ENCODE data around the gene TMEM270. TPM values are rescaled to one million over a fixed set of nuclear protein-coding genes. Genes with fewer than 3 reads are reported as not detected.
"Not testable (repeated sequence)": the region's sequence is repeated elsewhere in the genome, so short reads cannot be mapped to it uniquely, and the experiment has no call there.

Gene TMEM270
- total RNA-seq, 2 experiments from 2014 or later = not detected

- ATAC-seq; DNase-seq; H3K27ac Mint-ChIP-seq; POLR2A ChIA-PET; H3K4me3 Mint-ChIP-seq; CTCF ChIA-PET; H3K36me3 Mint-ChIP-seq (ENCODE audit: low read depth); H3K9me3 Mint-ChIP-seq (ENCODE audit: insufficient read depth): not testable (repeated sequence)
- H3K27me3 Mint-ChIP-seq (ENCODE audit: low read depth) = peaks cover 11% of the 10 kb centered on the region
- peaks cover 19% of the 10 kb centered on the region for H3K4me1 Mint-ChIP-seq (ENCODE audit: low read depth)
These were observed 15.2 kb upstream of the TMEM270 start for GRCh38 chr7:73845701-73846195.

GRCh38 chr7:73847941-73848723 is 12.8 kb upstream of the TMEM270 start:
- Mint-ChIP-seq H3K4me1 (ENCODE audit: low read depth) (peaks cover 18% of the 10 kb centered on the region), H3K36me3 (ENCODE audit: low read depth) (no peaks in the 10 kb centered on the region), H3K9me3 (ENCODE audit: insufficient read depth) (no peaks in the 10 kb centered on the region), H3K27ac (no peak overlapping the region), H3K27me3 (ENCODE audit: low read depth) (peaks cover 14% of the 10 kb centered on the region), H3K4me3 (no peak overlapping the region)
- ChIA-PET POLR2A (no interaction called here), CTCF (no interaction called here)
- no peak for DNase-seq
- no peak for ATAC-seq

- H3K27me3 Mint-ChIP-seq (ENCODE audit: low read depth) = peaks cover 14% of the 10 kb centered on the region
- no peaks in the 10 kb centered on the region for H3K9me3 Mint-ChIP-seq (ENCODE audit: insufficient read depth)
- DNase-seq (no peak), ATAC-seq (no peak)
- peaks cover 21% of the 10 kb centered on the region for H3K4me1 Mint-ChIP-seq (ENCODE audit: low read depth)
- CTCF ChIA-PET = interaction anchor here (1.0 kb wide), 1 partner anchor 18 kb away, joined by 4 read pairs; no protein-coding TSS in a partner anchor
- H3K4me3 Mint-ChIP-seq = no peak overlapping the region
- no peaks in the 10 kb centered on the region for H3K36me3 Mint-ChIP-seq (ENCODE audit: low read depth)
- no peak overlapping the region for H3K27ac Mint-ChIP-seq
- POLR2A ChIA-PET = no interaction called here
These were observed 10.2 kb upstream of the TMEM270 start for GRCh38 chr7:73850781-73851207.

GRCh38 chr7:73851410-73852338 is 9.3 kb upstream of the TMEM270 start:
- ChIA-PET CTCF (interaction anchor here (1.0 kb wide), 1 partner anchor 25 kb away, joined by 3 read pairs; no protein-coding TSS in a partner anchor), POLR2A (no interaction called here)
- H3K27ac Mint-ChIP-seq = no peak overlapping the region
- peaks cover 16% of the 10 kb centered on the region for H3K27me3 Mint-ChIP-seq (ENCODE audit: low read depth)
- H3K4me3 Mint-ChIP-seq = no peak overlapping the region
- ATAC-seq = peak; percentile 65
- peak; percentile 37 for DNase-seq
- H3K9me3 Mint-ChIP-seq (ENCODE audit: insufficient read depth) = no peaks in the 10 kb centered on the region
- no peaks in the 10 kb centered on the region for H3K36me3 Mint-ChIP-seq (ENCODE audit: low read depth)
- H3K4me1 Mint-ChIP-seq (ENCODE audit: low read depth) = peaks cover 24% of the 10 kb centered on the region

- ATAC-seq (no peak), DNase-seq (no peak)
- Mint-ChIP-seq H3K4me3 (no peak overlapping the region), H3K9me3 (ENCODE audit: insufficient read depth) (no peaks in the 10 kb centered on the region), H3K36me3 (ENCODE audit: low read depth) (no peaks in the 10 kb centered on the region), H3K27ac (no peak overlapping the region), H3K4me1 (ENCODE audit: low read depth) (peaks cover 24% of the 10 kb centered on the region), H3K27me3 (ENCODE audit: low read depth) (peaks cover 18% of the 10 kb centered on the region)
- CTCF ChIA-PET = interaction anchor here (1.0 to 4.5 kb wide), 2 partner anchors 26 to 41 kb away, joined by 3 to 42 read pairs; no protein-coding TSS in a partner anchor
- POLR2A ChIA-PET = no interaction called here
These were observed 8.5 kb upstream of the TMEM270 start for GRCh38 chr7:73852500-73852899.

- DNase-seq (no peak), ATAC-seq (no peak)
- ChIA-PET POLR2A (interaction anchor here (1.0 to 1.1 kb wide), 2 partner anchors 29 to 182 kb away, joined by 3 to 5 read pairs; no protein-coding TSS in a partner anchor), CTCF (interaction anchor here (1.3 to 4.5 kb wide), 4 partner anchors 14 to 122 kb away, joined by 5 to 42 read pairs (median 13); partner anchors contain the start of genes ABHD11 and METTL27)
- no peaks in the 10 kb centered on the region for H3K9me3 Mint-ChIP-seq (ENCODE audit: insufficient read depth)
- H3K36me3 Mint-ChIP-seq (ENCODE audit: low read depth) = no peaks in the 10 kb centered on the region
- H3K4me1 Mint-ChIP-seq (ENCODE audit: low read depth) = peaks cover 12% of the 10 kb centered on the region
- no peak overlapping the region for H3K4me3 Mint-ChIP-seq
- H3K27me3 Mint-ChIP-seq (ENCODE audit: low read depth) = peaks cover 24% of the 10 kb centered on the region
- H3K27ac Mint-ChIP-seq = no peak overlapping the region
These were observed 4.0 kb upstream of the TMEM270 start for GRCh38 chr7:73856941-73857340.

- ChIA-PET POLR2A (no interaction called here), CTCF (interaction anchor here (0.7 kb wide), 1 partner anchor 323 kb away, joined by 3 read pairs; no protein-coding TSS in a partner anchor)
- DNase-seq (no peak), ATAC-seq (no peak)
- Mint-ChIP-seq H3K9me3 (ENCODE audit: insufficient read depth) (no peaks in the 10 kb centered on the region), H3K27ac (no peak overlapping the region), H3K4me3 (no peak overlapping the region), H3K4me1 (ENCODE audit: low read depth) (peaks cover 10% of the 10 kb centered on the region), H3K36me3 (ENCODE audit: low read depth) (no peaks in the 10 kb centered on the region), H3K27me3 (ENCODE audit: low read depth) (peaks cover 17% of the 10 kb centered on the region)
These were observed 2.2 kb upstream of the TMEM270 start for GRCh38 chr7:73858807-73859206.

- Mint-ChIP-seq H3K4me3 (no peak overlapping the region), H3K9me3 (ENCODE audit: insufficient read depth) (no peaks in the 10 kb centered on the region), H3K4me1 (ENCODE audit: low read depth) (no peaks in the 10 kb centered on the region), H3K27me3 (ENCODE audit: low read depth) (peaks cover 12% of the 10 kb centered on the region), H3K27ac (no peak overlapping the region), H3K36me3 (ENCODE audit: low read depth) (no peaks in the 10 kb centered on the region)
- POLR2A ChIA-PET = interaction anchor here (0.6 kb wide), 2 partner anchors 27 to 218 kb away, joined by 3 to 4 read pairs; no protein-coding TSS in a partner anchor
- CTCF ChIA-PET = no interaction called here
- DNase-seq (no peak), ATAC-seq (no peak)
These were observed 346 bp downstream of the TMEM270 start for GRCh38 chr7:73861305-73861704.

GRCh38 chr7:73864981-73865711 is 4.2 kb downstream of the TMEM270 start:
- ChIA-PET POLR2A (no interaction called here), CTCF (interaction anchor here (0.9 to 1.9 kb wide), 2 partner anchors 161 to 165 kb away, joined by 3 to 8 read pairs; no protein-coding TSS in a partner anchor)
- H3K9me3 Mint-ChIP-seq (ENCODE audit: insufficient read depth) = no peaks in the 10 kb centered on the region
- H3K27me3 Mint-ChIP-seq (ENCODE audit: low read depth) = no peaks in the 10 kb centered on the region
- H3K27ac Mint-ChIP-seq = no peak overlapping the region
- no peaks in the 10 kb centered on the region for H3K4me1 Mint-ChIP-seq (ENCODE audit: low read depth)
- H3K36me3 Mint-ChIP-seq (ENCODE audit: low read depth) = no peaks in the 10 kb centered on the region
- DNase-seq (no peak), ATAC-seq (no peak)
- H3K4me3 Mint-ChIP-seq = no peak overlapping the region

- Mint-ChIP-seq H3K9me3 (ENCODE audit: insufficient read depth) (no peaks in the 10 kb centered on the region), H3K36me3 (ENCODE audit: low read depth) (no peaks in the 10 kb centered on the region), H3K4me3 (no peak overlapping the region), H3K27me3 (ENCODE audit: low read depth) (no peaks in the 10 kb centered on the region), H3K4me1 (ENCODE audit: low read depth) (no peaks in the 10 kb centered on the region), H3K27ac (no peak overlapping the region)
- ChIA-PET CTCF (interaction anchor here (1.0 to 1.9 kb wide), 2 partner anchors 113 to 160 kb away, joined by 3 to 8 read pairs; no protein-coding TSS in a partner anchor), POLR2A (no interaction called here)
- ATAC-seq (no peak), DNase-seq (peak; percentile 28)
These were observed 4.9 kb downstream of the TMEM270 start for GRCh38 chr7:73865738-73866445.

- H3K36me3 Mint-ChIP-seq (ENCODE audit: low read depth) = no peaks in the 10 kb centered on the region
- POLR2A ChIA-PET = no interaction called here
- no peak overlapping the region for H3K27ac Mint-ChIP-seq
- H3K27me3 Mint-ChIP-seq (ENCODE audit: low read depth) = no peaks in the 10 kb centered on the region
- ATAC-seq (no peak), DNase-seq (no peak)
- no peaks in the 10 kb centered on the region for H3K9me3 Mint-ChIP-seq (ENCODE audit: insufficient read depth)
- H3K4me1 Mint-ChIP-seq (ENCODE audit: low read depth) = no peaks in the 10 kb centered on the region
- H3K4me3 Mint-ChIP-seq = no peak overlapping the region
- CTCF ChIA-PET = interaction anchor here (1.0 to 1.9 kb wide), 2 partner anchors 113 to 160 kb away, joined by 3 to 8 read pairs; no protein-coding TSS in a partner anchor
These were observed 5.4 kb downstream of the TMEM270 start for GRCh38 chr7:73866446-73866767.

Data from activated CD8-positive, alpha-beta T cell treated with anti-CD3 and anti-CD28 coated beads, Interleukin-2, amount 10 ng/mL, durations not matched to agents 7 days and 5 days (primary cell).